WTC11 (cell line): ENCODE results near the gene STK32A. TPM values are rescaled to one million over a fixed set of nuclear protein-coding genes. Genes with fewer than 3 reads are reported as not detected.

ENCODE experiments used
- ATAC-seq: fragments of 200-7000 bp; cut with Tn5 transposase; 2 replicates; pipeline ENCODE4 v1.10.0; 2021; ENCODE audit warnings: mild to moderate bottlenecking, moderate library complexity
- CTCF ChIA-PET: fragments of 300-600 bp; sonication (Branson Sonifier 250); formaldehyde crosslinking; loops from one replicate; lab custom pipeline; 2021; ENCODE audit warnings: antibody characterized with exemption; lab: Charles Lee
- POLR2A ChIA-PET: fragments of 350-600 bp; sonication (Branson Sonifier 250); formaldehyde crosslinking; loops from one replicate; lab custom pipeline; 2021; ENCODE audit warnings: antibody characterized with exemption; lab: Charles Lee
- DNase-seq: peaks from one replicate; pipeline ENCODE4 v3.0.0; 2021; ENCODE audit warnings: low spot score
- H3K27ac Mint-ChIP-seq: 2 replicates; pipeline ENCODE4 v1.8.0; 2021; ENCODE audit warnings: mixed read lengths
- H3K27me3 Mint-ChIP-seq: 2 replicates; pipeline ENCODE4 v1.8.0; 2021; ENCODE audit warnings: low read depth, mild to moderate bottlenecking, moderate library complexity, mixed read lengths
- H3K36me3 Mint-ChIP-seq: 2 replicates; pipeline ENCODE4 v1.8.0; 2021; ENCODE audit warnings: mixed read lengths
- H3K4me1 Mint-ChIP-seq: 2 replicates; pipeline ENCODE4 v1.8.0; 2022; ENCODE audit warnings: mixed read lengths
- H3K4me3 Mint-ChIP-seq: 2 replicates; pipeline ENCODE4 v1.8.0; 2021; ENCODE audit warnings: mild to moderate bottlenecking, moderate library complexity, mixed read lengths
- H3K9me3 Mint-ChIP-seq: 2 replicates; pipeline ENCODE4 v1.8.0; 2021; ENCODE audit warnings: mixed read lengths
- CBFB ChIP-seq: sonication (generic); formaldehyde crosslinking; IDR thresholded peaks from 2 replicates; pipeline ENCODE4 v1.8.1; 2022; ENCODE audit warnings: mild to moderate bottlenecking, low read depth, missing genetic modification reagents
- CREB1 ChIP-seq: sonication (generic); formaldehyde crosslinking; IDR thresholded peaks from 2 replicates; pipeline ENCODE4 v1.8.0; 2023; ENCODE audit warnings: mild to moderate bottlenecking, missing genetic modification reagents
- CREM ChIP-seq: sonication (generic); formaldehyde crosslinking; IDR thresholded peaks from 2 replicates; pipeline ENCODE4 v1.8.1; 2022; ENCODE audit warnings: mild to moderate bottlenecking, missing genetic modification reagents, moderate library complexity
- HMGA2 ChIP-seq: fragments of 250-450 bp; sonication (Bioruptor Pico); IDR thresholded peaks from 2 replicates; pipeline ENCODE4 v1.4.0; 2021; ENCODE audit warnings: mild to moderate bottlenecking, moderate library complexity
- IRF2 ChIP-seq: sonication (generic); formaldehyde crosslinking; IDR thresholded peaks from 2 replicates; pipeline ENCODE4 v1.8.0; 2022; ENCODE audit warnings: low read depth, missing genetic modification reagents, borderline replicate concordance
- JAZF1 ChIP-seq: fragments of 250-450 bp; sonication (Bioruptor Pico); IDR thresholded peaks from 2 replicates; pipeline ENCODE4 v1.9.0; 2021; ENCODE audit warnings: moderate library complexity, mild to moderate bottlenecking, inconsistent platforms
- JUN ChIP-seq: sonication (generic); formaldehyde crosslinking; IDR thresholded peaks from 2 replicates; pipeline ENCODE4 v1.8.0; 2023; ENCODE audit warnings: mild to moderate bottlenecking, missing genetic modification reagents
- MYBL2 ChIP-seq: sonication (generic); formaldehyde crosslinking; IDR thresholded peaks from 2 replicates; pipeline ENCODE4 v1.8.1; 2023; ENCODE audit warnings: mild to moderate bottlenecking, moderate library complexity, missing genetic modification reagents
- NFATC4 ChIP-seq: fragments of 250-450 bp; sonication (Bioruptor Pico); IDR thresholded peaks from 2 replicates; pipeline ENCODE4 v1.9.0; 2021; ENCODE audit warnings: mild to moderate bottlenecking
- NR1H2 ChIP-seq: sonication (generic); formaldehyde crosslinking; IDR thresholded peaks from 2 replicates; pipeline ENCODE4 v1.9.0; 2021; ENCODE audit warnings: mild to moderate bottlenecking, moderate library complexity, missing genetic modification reagents
- ZNF219 ChIP-seq: sonication (generic); formaldehyde crosslinking; IDR thresholded peaks from 2 replicates; pipeline ENCODE4 v1.8.0; 2023; ENCODE audit warnings: missing genetic modification reagents, mild to moderate bottlenecking, borderline replicate concordance
- ZNF232 ChIP-seq: sonication (generic); formaldehyde crosslinking; IDR thresholded peaks from 2 replicates; pipeline ENCODE4 v1.8.0; 2022; ENCODE audit warnings: mild to moderate bottlenecking, missing genetic modification reagents
- ZNF423 ChIP-seq: fragments of 250-450 bp; sonication (Bioruptor Pico); IDR thresholded peaks from 2 replicates; pipeline ENCODE4 v2.1.2; 2022; ENCODE audit warnings: mild to moderate bottlenecking, moderate library complexity
- ZNF671 ChIP-seq: fragments of 250-450 bp; sonication (Bioruptor Pico); IDR thresholded peaks from 2 replicates; pipeline ENCODE4 v1.8.0; 2021; ENCODE audit warnings: mild to moderate bottlenecking
- total RNA-seq: library from RNA; stranded (reverse); gene quantifications from 3 replicates; pipeline ENCODE4 v1.2.3, GENCODE V29; 2021
- TF ChIP-seq, protein P1 (sequence below): sonication (generic); formaldehyde crosslinking; IDR thresholded peaks from 2 replicates; pipeline ENCODE4 v1.8.1; 2022; ENCODE audit warnings: missing genetic modification reagents, borderline replicate concordance
- TF ChIP-seq, protein P2 (sequence below): sonication (generic); formaldehyde crosslinking; IDR thresholded peaks from 2 replicates; pipeline ENCODE4 v1.8.1; 2023; ENCODE audit warnings: mild to moderate bottlenecking, missing genetic modification reagents, moderate library complexity
- TF ChIP-seq, protein P3 (sequence below): fragments of 250-450 bp; sonication (Bioruptor Pico); IDR thresholded peaks from 2 replicates; pipeline ENCODE4 v1.9.0; 2021; ENCODE audit warnings: mild to moderate bottlenecking, borderline replicate concordance
- TF ChIP-seq, protein P4 (sequence below): sonication (generic); formaldehyde crosslinking; IDR thresholded peaks from 2 replicates; pipeline ENCODE4 v1.8.0; 2022; ENCODE audit warnings: missing genetic modification reagents
- TF ChIP-seq, protein P5 (sequence below): sonication (generic); formaldehyde crosslinking; IDR thresholded peaks from 2 replicates; pipeline ENCODE4 v1.8.0; 2022; ENCODE audit warnings: mild to moderate bottlenecking, missing genetic modification reagents
- TF ChIP-seq, protein P6 (sequence below): fragments of 250-450 bp; sonication (Bioruptor Pico); IDR thresholded peaks from 2 replicates; pipeline ENCODE4 v2.1.2; 2022; ENCODE audit warnings: mild to moderate bottlenecking, moderate library complexity
- TF ChIP-seq, protein P7 (sequence below): fragments of 250-450 bp; sonication (Bioruptor Pico); IDR thresholded peaks from 2 replicates; pipeline ENCODE4 v1.8.0; 2021; ENCODE audit warnings: mild to moderate bottlenecking
- TF ChIP-seq, protein P8 (sequence below): sonication (generic); formaldehyde crosslinking; IDR thresholded peaks from 2 replicates; pipeline ENCODE4 v1.8.1; 2023; ENCODE audit warnings: mild to moderate bottlenecking, missing genetic modification reagents, moderate library complexity

Gene STK32A
- total RNA-seq, 1 experiment from 2014 or later, result 1.7 TPM

DNA sequence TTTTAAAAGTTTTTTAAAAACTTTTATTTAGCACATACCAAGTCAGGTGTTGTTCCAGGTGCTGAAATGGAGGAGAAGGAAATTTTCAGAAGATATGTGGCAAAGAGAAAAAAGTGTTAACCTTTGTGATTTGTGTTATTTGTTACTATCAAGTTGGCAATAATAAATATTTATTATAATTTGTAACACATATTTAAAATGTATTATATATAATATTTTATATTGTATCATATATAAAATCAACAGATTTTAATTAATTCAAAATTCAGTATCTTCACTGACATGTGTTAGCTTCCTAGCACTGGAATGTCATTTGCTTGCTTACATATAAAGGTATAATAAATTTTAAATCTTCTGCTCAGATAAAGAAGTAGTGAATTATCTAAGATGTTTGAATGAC lies 71.5 kb downstream of the STK32A start:
- Mint-ChIP-seq H3K27me3 (no peaks in the 10 kb centered on the region), H3K4me1 (peaks cover 20% of the 10 kb centered on the region), H3K4me3 (no peak overlapping the region), H3K36me3 (peaks cover 2% of the 10 kb centered on the region; the same call in 1 of the 2 replicates), H3K27ac (no peak overlapping the region), H3K9me3 (peaks cover 19% of the 10 kb centered on the region)
- DNase-seq (no peak), ATAC-seq (no peak)
- ChIA-PET POLR2A (no interaction called here), CTCF (no interaction called here)
- TF ChIP-seq, protein P1, sequence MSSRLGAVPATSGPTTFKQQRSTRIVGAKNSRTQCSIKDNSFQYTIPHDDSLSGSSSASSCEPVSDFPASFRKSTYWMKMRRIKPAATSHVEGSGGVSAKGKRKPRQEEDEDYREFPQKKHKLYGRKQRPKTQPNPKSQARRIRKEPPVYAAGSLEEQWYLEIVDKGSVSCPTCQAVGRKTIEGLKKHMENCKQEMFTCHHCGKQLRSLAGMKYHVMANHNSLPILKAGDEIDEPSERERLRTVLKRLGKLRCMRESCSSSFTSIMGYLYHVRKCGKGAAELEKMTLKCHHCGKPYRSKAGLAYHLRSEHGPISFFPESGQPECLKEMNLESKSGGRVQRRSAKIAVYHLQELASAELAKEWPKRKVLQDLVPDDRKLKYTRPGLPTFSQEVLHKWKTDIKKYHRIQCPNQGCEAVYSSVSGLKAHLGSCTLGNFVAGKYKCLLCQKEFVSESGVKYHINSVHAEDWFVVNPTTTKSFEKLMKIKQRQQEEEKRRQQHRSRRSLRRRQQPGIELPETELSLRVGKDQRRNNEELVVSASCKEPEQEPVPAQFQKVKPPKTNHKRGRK (CRISPR knock-in tag), result no peak
- TF ChIP-seq HMGA2, result peak; percentile 93

DNA sequence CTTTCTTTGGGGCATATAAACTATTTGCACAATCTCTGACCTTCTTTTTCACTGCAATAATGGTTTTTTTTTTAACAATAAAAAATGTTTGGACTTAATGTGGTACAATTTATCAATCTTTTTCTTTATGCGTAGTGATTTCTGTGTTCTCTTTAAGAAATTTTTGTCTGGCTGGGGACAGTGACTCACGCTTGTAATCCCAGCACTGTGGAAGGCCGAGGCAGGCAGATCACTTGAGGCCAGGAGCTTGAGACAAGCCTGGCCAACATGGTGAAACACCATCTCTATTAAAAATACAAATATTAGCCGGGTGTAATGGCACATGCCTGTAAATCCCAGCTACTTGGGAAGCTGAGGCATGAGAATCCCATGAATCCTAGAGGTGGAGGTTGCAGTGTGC lies 72.3 kb downstream of the STK32A start:
- ChIA-PET CTCF (interaction anchor here (0.6 kb wide), 1 partner anchor 37 kb away, joined by 3 read pairs; no protein-coding TSS in a partner anchor), POLR2A (interaction anchor here (0.6 kb wide), 2 partner anchors 151 to 797 kb away, joined by 3 to 4 read pairs; no protein-coding TSS in a partner anchor)
- H3K4me3 Mint-ChIP-seq, result no peak overlapping the region

DNA sequence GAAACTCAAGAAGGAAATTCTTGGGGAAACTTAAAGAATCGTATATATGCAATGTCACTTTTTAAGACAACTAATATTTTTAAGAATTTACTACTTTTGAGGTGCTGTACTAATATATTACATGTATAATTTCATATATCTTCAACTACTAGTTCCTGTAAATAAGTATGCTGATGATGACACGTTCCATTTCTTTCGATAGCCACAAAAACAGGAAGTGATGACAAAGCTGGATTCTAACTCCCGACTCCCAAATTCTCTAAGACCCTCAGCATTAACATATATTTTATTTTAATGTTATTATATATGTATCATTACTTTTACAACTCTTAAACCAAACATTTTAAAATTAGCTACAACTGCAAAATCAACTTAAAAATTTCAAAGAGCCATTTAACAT lies 74.8 kb downstream of the STK32A start:
- H3K9me3 Mint-ChIP-seq, result peaks cover 4% of the 10 kb centered on the region
- POLR2A ChIA-PET, result no interaction called here
- DNase-seq (no peak), ATAC-seq (no peak)
- H3K4me3 Mint-ChIP-seq, result no peak overlapping the region
- H3K27me3 Mint-ChIP-seq, result no peaks in the 10 kb centered on the region
- H3K4me1 Mint-ChIP-seq, result peaks cover 5% of the 10 kb centered on the region
- H3K27ac Mint-ChIP-seq, result no peak overlapping the region
- CTCF ChIA-PET, result no interaction called here
- no peaks in the 10 kb centered on the region for H3K36me3 Mint-ChIP-seq
- TF ChIP-seq, protein P2, sequence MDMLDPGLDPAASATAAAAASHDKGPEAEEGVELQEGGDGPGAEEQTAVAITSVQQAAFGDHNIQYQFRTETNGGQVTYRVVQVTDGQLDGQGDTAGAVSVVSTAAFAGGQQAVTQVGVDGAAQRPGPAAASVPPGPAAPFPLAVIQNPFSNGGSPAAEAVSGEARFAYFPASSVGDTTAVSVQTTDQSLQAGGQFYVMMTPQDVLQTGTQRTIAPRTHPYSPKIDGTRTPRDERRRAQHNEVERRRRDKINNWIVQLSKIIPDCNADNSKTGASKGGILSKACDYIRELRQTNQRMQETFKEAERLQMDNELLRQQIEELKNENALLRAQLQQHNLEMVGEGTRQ (CRISPR knock-in tag), result no peak
- TF ChIP-seq, protein P3, sequence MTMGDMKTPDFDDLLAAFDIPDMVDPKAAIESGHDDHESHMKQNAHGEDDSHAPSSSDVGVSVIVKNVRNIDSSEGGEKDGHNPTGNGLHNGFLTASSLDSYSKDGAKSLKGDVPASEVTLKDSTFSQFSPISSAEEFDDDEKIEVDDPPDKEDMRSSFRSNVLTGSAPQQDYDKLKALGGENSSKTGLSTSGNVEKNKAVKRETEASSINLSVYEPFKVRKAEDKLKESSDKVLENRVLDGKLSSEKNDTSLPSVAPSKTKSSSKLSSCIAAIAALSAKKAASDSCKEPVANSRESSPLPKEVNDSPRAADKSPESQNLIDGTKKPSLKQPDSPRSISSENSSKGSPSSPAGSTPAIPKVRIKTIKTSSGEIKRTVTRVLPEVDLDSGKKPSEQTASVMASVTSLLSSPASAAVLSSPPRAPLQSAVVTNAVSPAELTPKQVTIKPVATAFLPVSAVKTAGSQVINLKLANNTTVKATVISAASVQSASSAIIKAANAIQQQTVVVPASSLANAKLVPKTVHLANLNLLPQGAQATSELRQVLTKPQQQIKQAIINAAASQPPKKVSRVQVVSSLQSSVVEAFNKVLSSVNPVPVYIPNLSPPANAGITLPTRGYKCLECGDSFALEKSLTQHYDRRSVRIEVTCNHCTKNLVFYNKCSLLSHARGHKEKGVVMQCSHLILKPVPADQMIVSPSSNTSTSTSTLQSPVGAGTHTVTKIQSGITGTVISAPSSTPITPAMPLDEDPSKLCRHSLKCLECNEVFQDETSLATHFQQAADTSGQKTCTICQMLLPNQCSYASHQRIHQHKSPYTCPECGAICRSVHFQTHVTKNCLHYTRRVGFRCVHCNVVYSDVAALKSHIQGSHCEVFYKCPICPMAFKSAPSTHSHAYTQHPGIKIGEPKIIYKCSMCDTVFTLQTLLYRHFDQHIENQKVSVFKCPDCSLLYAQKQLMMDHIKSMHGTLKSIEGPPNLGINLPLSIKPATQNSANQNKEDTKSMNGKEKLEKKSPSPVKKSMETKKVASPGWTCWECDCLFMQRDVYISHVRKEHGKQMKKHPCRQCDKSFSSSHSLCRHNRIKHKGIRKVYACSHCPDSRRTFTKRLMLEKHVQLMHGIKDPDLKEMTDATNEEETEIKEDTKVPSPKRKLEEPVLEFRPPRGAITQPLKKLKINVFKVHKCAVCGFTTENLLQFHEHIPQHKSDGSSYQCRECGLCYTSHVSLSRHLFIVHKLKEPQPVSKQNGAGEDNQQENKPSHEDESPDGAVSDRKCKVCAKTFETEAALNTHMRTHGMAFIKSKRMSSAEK (CRISPR knock-in tag), result no peak
- TF ChIP-seq, protein P4, sequence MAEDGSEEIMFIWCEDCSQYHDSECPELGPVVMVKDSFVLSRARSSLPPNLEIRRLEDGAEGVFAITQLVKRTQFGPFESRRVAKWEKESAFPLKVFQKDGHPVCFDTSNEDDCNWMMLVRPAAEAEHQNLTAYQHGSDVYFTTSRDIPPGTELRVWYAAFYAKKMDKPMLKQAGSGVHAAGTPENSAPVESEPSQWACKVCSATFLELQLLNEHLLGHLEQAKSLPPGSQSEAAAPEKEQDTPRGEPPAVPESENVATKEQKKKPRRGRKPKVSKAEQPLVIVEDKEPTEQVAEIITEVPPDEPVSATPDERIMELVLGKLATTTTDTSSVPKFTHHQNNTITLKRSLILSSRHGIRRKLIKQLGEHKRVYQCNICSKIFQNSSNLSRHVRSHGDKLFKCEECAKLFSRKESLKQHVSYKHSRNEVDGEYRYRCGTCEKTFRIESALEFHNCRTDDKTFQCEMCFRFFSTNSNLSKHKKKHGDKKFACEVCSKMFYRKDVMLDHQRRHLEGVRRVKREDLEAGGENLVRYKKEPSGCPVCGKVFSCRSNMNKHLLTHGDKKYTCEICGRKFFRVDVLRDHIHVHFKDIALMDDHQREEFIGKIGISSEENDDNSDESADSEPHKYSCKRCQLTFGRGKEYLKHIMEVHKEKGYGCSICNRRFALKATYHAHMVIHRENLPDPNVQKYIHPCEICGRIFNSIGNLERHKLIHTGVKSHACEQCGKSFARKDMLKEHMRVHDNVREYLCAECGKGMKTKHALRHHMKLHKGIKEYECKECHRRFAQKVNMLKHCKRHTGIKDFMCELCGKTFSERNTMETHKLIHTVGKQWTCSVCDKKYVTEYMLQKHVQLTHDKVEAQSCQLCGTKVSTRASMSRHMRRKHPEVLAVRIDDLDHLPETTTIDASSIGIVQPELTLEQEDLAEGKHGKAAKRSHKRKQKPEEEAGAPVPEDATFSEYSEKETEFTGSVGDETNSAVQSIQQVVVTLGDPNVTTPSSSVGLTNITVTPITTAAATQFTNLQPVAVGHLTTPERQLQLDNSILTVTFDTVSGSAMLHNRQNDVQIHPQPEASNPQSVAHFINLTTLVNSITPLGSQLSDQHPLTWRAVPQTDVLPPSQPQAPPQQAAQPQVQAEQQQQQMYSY (CRISPR knock-in tag), result no peak

More for the DNA sequence above, 72.3 kb downstream of the STK32A start:
- DNase-seq, result no peak
- Mint-ChIP-seq H3K27ac (no peak overlapping the region), H3K36me3 (peaks cover under 1% of the 10 kb centered on the region; the same call in 1 of the 2 replicates), H3K4me1 (peaks cover 20% of the 10 kb centered on the region), H3K9me3 (peaks cover 13% of the 10 kb centered on the region), H3K27me3 (no peaks in the 10 kb centered on the region)
- TF ChIP-seq CREM (CRISPR knock-in tag) (no peak), ZNF423 (CRISPR knock-in tag) (no peak), NFATC4 (CRISPR knock-in tag) (no peak), ZNF671 (CRISPR knock-in tag) (no peak), ZNF232 (CRISPR knock-in tag) (no peak), MYBL2 (CRISPR knock-in tag) (no peak), JUN (no peak), CREB1 (CRISPR knock-in tag) (no peak), NR1H2 (CRISPR knock-in tag) (no peak), IRF2 (CRISPR knock-in tag) (no peak), JAZF1 (CRISPR knock-in tag) (no peak), CBFB (CRISPR knock-in tag) (no peak), ZNF219 (no peak)
- TF ChIP-seq, protein P5, sequence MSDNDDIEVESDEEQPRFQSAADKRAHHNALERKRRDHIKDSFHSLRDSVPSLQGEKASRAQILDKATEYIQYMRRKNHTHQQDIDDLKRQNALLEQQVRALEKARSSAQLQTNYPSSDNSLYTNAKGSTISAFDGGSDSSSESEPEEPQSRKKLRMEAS (CRISPR knock-in tag), result no peak
- TF ChIP-seq, protein P6, sequence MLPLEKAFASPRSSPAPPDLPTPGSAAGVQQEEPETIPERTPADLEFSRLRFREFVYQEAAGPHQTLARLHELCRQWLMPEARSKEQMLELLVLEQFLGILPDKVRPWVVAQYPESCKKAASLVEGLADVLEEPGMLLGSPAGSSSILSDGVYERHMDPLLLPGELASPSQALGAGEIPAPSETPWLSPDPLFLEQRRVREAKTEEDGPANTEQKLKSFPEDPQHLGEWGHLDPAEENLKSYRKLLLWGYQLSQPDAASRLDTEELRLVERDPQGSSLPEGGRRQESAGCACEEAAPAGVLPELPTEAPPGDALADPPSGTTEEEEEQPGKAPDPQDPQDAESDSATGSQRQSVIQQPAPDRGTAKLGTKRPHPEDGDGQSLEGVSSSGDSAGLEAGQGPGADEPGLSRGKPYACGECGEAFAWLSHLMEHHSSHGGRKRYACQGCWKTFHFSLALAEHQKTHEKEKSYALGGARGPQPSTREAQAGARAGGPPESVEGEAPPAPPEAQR (CRISPR knock-in tag), result no peak
- TF ChIP-seq, protein P7, sequence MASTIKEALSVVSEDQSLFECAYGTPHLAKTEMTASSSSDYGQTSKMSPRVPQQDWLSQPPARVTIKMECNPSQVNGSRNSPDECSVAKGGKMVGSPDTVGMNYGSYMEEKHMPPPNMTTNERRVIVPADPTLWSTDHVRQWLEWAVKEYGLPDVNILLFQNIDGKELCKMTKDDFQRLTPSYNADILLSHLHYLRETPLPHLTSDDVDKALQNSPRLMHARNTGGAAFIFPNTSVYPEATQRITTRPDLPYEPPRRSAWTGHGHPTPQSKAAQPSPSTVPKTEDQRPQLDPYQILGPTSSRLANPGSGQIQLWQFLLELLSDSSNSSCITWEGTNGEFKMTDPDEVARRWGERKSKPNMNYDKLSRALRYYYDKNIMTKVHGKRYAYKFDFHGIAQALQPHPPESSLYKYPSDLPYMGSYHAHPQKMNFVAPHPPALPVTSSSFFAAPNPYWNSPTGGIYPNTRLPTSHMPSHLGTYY, result no peak
- TF ChIP-seq, protein P2 (CRISPR knock-in tag), result no peak
- TF ChIP-seq, protein P8, sequence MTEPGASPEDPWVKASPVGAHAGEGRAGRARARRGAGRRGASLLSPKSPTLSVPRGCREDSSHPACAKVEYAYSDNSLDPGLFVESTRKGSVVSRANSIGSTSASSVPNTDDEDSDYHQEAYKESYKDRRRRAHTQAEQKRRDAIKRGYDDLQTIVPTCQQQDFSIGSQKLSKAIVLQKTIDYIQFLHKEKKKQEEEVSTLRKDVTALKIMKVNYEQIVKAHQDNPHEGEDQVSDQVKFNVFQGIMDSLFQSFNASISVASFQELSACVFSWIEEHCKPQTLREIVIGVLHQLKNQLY (CRISPR knock-in tag), result no peak
- no peak for ATAC-seq
